ENCODE measurements around the gene CASD1. TPM values are rescaled to one million over a fixed set of nuclear protein-coding genes. Genes with fewer than 3 reads are reported as not detected.

The CASD1 gene
- total and polyA plus RNA-seq, 2 of the 4 experiments (the other 2 are of a cell fraction), result 4.0 to 4.5 TPM

- no peak overlapping the region for H2AFZ ChIP-seq (replicated peaks; ENCODE audit: low read length, poor library complexity)
- no peak overlapping the region for H3K27ac ChIP-seq (ENCODE audit: insufficient read depth, low read length)
- no peak overlapping the region for H3K14ac ChIP-seq (replicated peaks; ENCODE audit: low read depth, low read length)
- H3K4me3 ChIP-seq (ENCODE audit: insufficient read depth, low read depth, low read length), result no peak overlapping the region
- H3K56ac ChIP-seq (ENCODE audit: extremely low read depth, insufficient read depth, low read length), result no peak overlapping the region
- ATAC-seq (ENCODE audit: low read depth) (no peak), DNase-seq (peak; percentile 16)
- no peak overlapping the region for H3K4ac ChIP-seq (ENCODE audit: low read depth, low read length)
- H3K4me2 ChIP-seq (ENCODE audit: low read depth, low read length), result no peak overlapping the region
- no peak overlapping the region for H4K5ac ChIP-seq (ENCODE audit: low read depth, low read length)
- no peak overlapping the region for H2BK5ac ChIP-seq (ENCODE audit: low read depth, low read length, poor library complexity, severe bottlenecking)
- H3K9ac ChIP-seq (ENCODE audit: low read depth, low read length), result no peak overlapping the region
- POLR2A ChIA-PET (ENCODE audit: unreplicated experiment), result no interaction called here
- CTCF ChIA-PET, result interaction anchor here (0.8 kb wide), 1 partner anchor 21 kb away, joined by 3 read pairs; no protein-coding TSS in a partner anchor
- no peak overlapping the region for H2AK5ac ChIP-seq (ENCODE audit: low read depth, low read length)
- no CpG with 5 or more reads among the region's 1 CpG for WGBS, 2 experiments (ENCODE audit: extremely low coverage in 2 of 2, insufficient read length in 1 of 2)
- no peak overlapping the region for H3K18ac ChIP-seq (ENCODE audit: low read depth, low read length)
- no peak overlapping the region for H2BK120ac ChIP-seq (ENCODE audit: low read depth, low read length)
- H3K27me3 ChIP-seq (ENCODE audit: control insufficient read depth, insufficient read depth, low read length), result no peaks in the 10 kb centered on the region
- no peaks in the 10 kb centered on the region for H3K36me3 ChIP-seq (ENCODE audit: control insufficient read depth, insufficient read depth, low read length)
- dilution Hi-C loops (cut with HindIII; ENCODE audit: low sequenced_read_pairs, unreplicated experiment) (no loop called here), in situ Hi-C loops (cut with MboI; ENCODE audit: low sequenced_read_pairs) (no loop called here), intact Hi-C loops (cut with micrococcal nuclease) (no loop called here)
- no peaks in the 10 kb centered on the region for H3K79me1 ChIP-seq (ENCODE audit: low read depth in 1 of 2, low read length in 2 of 2)
- no peaks in the 10 kb centered on the region for H4K20me1 ChIP-seq (ENCODE audit: insufficient read depth, low read length)
- no peak overlapping the region for H2AK9ac ChIP-seq (replicated peaks; ENCODE audit: low read depth, low read length, poor library complexity)
- H2BK20ac ChIP-seq (ENCODE audit: low read depth, low read length), result no peak overlapping the region
- no peak overlapping the region for H4K8ac ChIP-seq (ENCODE audit: low read depth in 2 of 2, low read length in 2 of 2)
- H2BK15ac ChIP-seq (ENCODE audit: low read depth, low read length), result no peak overlapping the region
- H3K4me1 ChIP-seq (ENCODE audit: control insufficient read depth, insufficient read depth, low read length), result peaks cover 1% of the 10 kb centered on the region; the same call in 1 of the 2 replicates
- TF ChIP-seq POLR2A (IDR thresholded peaks at IDR 0.05; ENCODE audit: low read depth, low read length) (no peak), FOS (IDR thresholded peaks at IDR 0.05; ENCODE audit: low read depth, low read length) (no peak), RCOR1 (IDR thresholded peaks at IDR 0.05; ENCODE audit: insufficient replicate concordance, low read length) (no peak), NFE2L2 (IDR thresholded peaks at IDR 0.05; ENCODE audit: low read depth, low read length) (no peak), CHD1 (IDR thresholded peaks at IDR 0.05; ENCODE audit: low read depth, low read length) (no peak), CEBPB (IDR thresholded peaks at IDR 0.05; ENCODE audit: low read depth, low read length) (peak; percentile 36)
- BruUV-seq (replicated peaks), result no TSS peak
- H3K9me1 ChIP-seq (ENCODE audit: insufficient read depth, low read length), result no peaks in the 10 kb centered on the region
- H3K23ac ChIP-seq (ENCODE audit: low read depth, low read length), result no peak overlapping the region
- no peak overlapping the region for H4K91ac ChIP-seq (ENCODE audit: insufficient read depth, low read depth, low read length)
- H3K9me3 ChIP-seq (ENCODE audit: control insufficient read depth, insufficient read depth, low read length), result no peaks in the 10 kb centered on the region
These were observed 74.5 kb downstream of the CASD1 start for GRCh38 chr7:94584113-94584512.
